ENCODE results near the gene ERAL1.

Gene ERAL1

GRCh38 chr17:28906706-28907438 lies 52.1 kb downstream of the ERAL1 start:
- FAIRE-seq: no peak
- no peak for DNase-seq (ENCODE audit: insufficient read length, low spot score)
- no peak for TF ChIP-seq CTCF (IDR thresholded peaks at IDR 0.05; ENCODE audit: insufficient read depth, missing control alignments)

- DNase-seq (ENCODE audit: insufficient read length, low spot score) (no peak), FAIRE-seq (no peak)
- no peak for TF ChIP-seq CTCF (IDR thresholded peaks at IDR 0.05; ENCODE audit: insufficient read depth, missing control alignments)
These were observed 53.1 kb downstream of the ERAL1 start for GRCh38 chr17:28907709-28908475.

- no peak for TF ChIP-seq CTCF (IDR thresholded peaks at IDR 0.05; ENCODE audit: insufficient read depth, missing control alignments)
- DNase-seq (ENCODE audit: insufficient read length, low spot score): no peak
- FAIRE-seq: no peak
These were observed 53.9 kb downstream of the ERAL1 start for GRCh38 chr17:28908640-28909167.

GRCh38 chr17:28910534-28910933 lies 55.7 kb downstream of the ERAL1 start:
- DNase-seq (ENCODE audit: insufficient read length, low spot score) (no peak), FAIRE-seq (no peak)
- TF ChIP-seq CTCF (IDR thresholded peaks at IDR 0.05; ENCODE audit: insufficient read depth, missing control alignments): no peak

Measured in D721Med (cell line).